Glomerular visceral epithelial cell (primary cell): ENCODE data around the gene PHF3.

Source experiments
- DNase-seq: peaks from one replicate; pipeline ENCODE4 v3.0.0-alpha.2; 2016; ENCODE audit errors: extremely low spot score

Gene PHF3

GRCh38 chr6:63635588-63636517 is at the start of gene PHF3:
TSS of gene PHF3 (plus strand) at chr6:63635802. CDS start at chr6:63646552, 10,750 bp downstream.
- peak; percentile 93 for DNase-seq

- DNase-seq: no peak
These were observed 45.6 kb upstream of the PHF3 start for GRCh38 chr6:63589952-63590411.

GRCh38 chr6:63592886-63593285 is 42.7 kb upstream of the PHF3 start:
- DNase-seq: no peak

- peak; percentile 66 for DNase-seq
These were observed 38.2 kb upstream of the PHF3 start for GRCh38 chr6:63597141-63598048.

- peak; percentile 66 for DNase-seq
These were observed 37.3 kb upstream of the PHF3 start for GRCh38 chr6:63598049-63599036.

- no peak for DNase-seq
These were observed 36.4 kb upstream of the PHF3 start for GRCh38 chr6:63599243-63599642.

GRCh38 chr6:63600136-63600535 is 35.5 kb upstream of the PHF3 start:
- DNase-seq: no peak

GRCh38 chr6:63609231-63609630 is 26.4 kb upstream of the PHF3 start:
- no peak for DNase-seq

GRCh38 chr6:63610944-63611343 is 24.7 kb upstream of the PHF3 start:
- no peak for DNase-seq

- no peak for DNase-seq
These were observed 24.0 kb upstream of the PHF3 start for GRCh38 chr6:63611560-63611959.

- DNase-seq: no peak
These were observed 20.0 kb upstream of the PHF3 start for GRCh38 chr6:63615590-63615989.

- no peak for DNase-seq
These were observed 11.5 kb upstream of the PHF3 start for GRCh38 chr6:63624091-63624490.

GRCh38 chr6:63630466-63630865 is 5.1 kb upstream of the PHF3 start:
- no peak for DNase-seq

- DNase-seq: no peak
These were observed 972 bp upstream of the PHF3 start for GRCh38 chr6:63634630-63635029.

GRCh38 chr6:63635215-63635587 is 401 bp upstream of the PHF3 start:
- no peak for DNase-seq

- peak; percentile 51 for DNase-seq
These were observed 968 bp downstream of the PHF3 start for GRCh38 chr6:63636518-63637021.

GRCh38 chr6:63637865-63638445 is 2.4 kb downstream of the PHF3 start:
- DNase-seq: peak; percentile 5

GRCh38 chr6:63640062-63640461 is 4.5 kb downstream of the PHF3 start:
- peak; percentile 73 for DNase-seq

- peak; percentile 21 for DNase-seq
These were observed 8.3 kb downstream of the PHF3 start for GRCh38 chr6:63643862-63644261.

GRCh38 chr6:63644668-63645326 is 9.2 kb downstream of the PHF3 start:
- peak; percentile 70 for DNase-seq
